ENCODE data around the gene CACNA1B.
"Not testable (repeated sequence)": the region's sequence is repeated elsewhere in the genome, so short reads cannot be mapped to it uniquely, and the experiment has no call there.

CACNA1B gene

GRCh38 chr9:138143491-138143890 lies 265.9 kb downstream of the CACNA1B start:
- DNase-seq (ENCODE audit: low spot score) = not testable (repeated sequence)

- not testable (repeated sequence) for DNase-seq (ENCODE audit: low spot score)
These were observed 270.0 kb downstream of the CACNA1B start for GRCh38 chr9:138147556-138147955.

- peak; percentile 25 for DNase-seq (ENCODE audit: low spot score)
These were observed 272.4 kb downstream of the CACNA1B start for GRCh38 chr9:138149672-138150656.

- DNase-seq (ENCODE audit: low spot score) = not testable (repeated sequence)
These were observed 278.2 kb downstream of the CACNA1B start for GRCh38 chr9:138155788-138156187.

GRCh38 chr9:138166793-138167192 lies 289.2 kb downstream of the CACNA1B start:
- not testable (repeated sequence) for DNase-seq (ENCODE audit: low spot score)

All from iPS-NIHi11 (cell line).